OCI-LY7 (cell line): ENCODE data around the gene SULF2.

Source experiments
- CTCF ChIP-seq: fragments of 200-600 bp; sonication (generic); conservative IDR thresholded peaks from 2 replicates; pipeline ENCODE4 v1.5.1; 2014; ENCODE audit warnings: mild to moderate bottlenecking, antibody characterized with exemption, low read length, moderate library complexity, mixed read lengths
- EZH2phosphoT487 ChIP-seq: fragments of 200-600 bp; sonication (generic); IDR thresholded peaks from 2 replicates; pipeline ENCODE4 v1.6.1; 2018; ENCODE audit warnings: low read depth, borderline replicate concordance, mild to moderate bottlenecking, mixed run types, antibody characterized with exemption, low read length, moderate library complexity, mixed read lengths

- no peak for TF ChIP-seq CTCF
- no peak for TF ChIP-seq EZH2phosphoT487
These were observed 14.3 kb downstream of the SULF2 start for GRCh38 chr20:47770935-47771334.
